ENCODE measurements around the gene LRRC58.
"Not testable (repeated sequence)": the region's sequence is repeated elsewhere in the genome, so short reads cannot be mapped to it uniquely, and the experiment has no call there.

LRRC58 gene

GRCh38 chr3:120323761-120324160, 25.4 kb downstream of the LRRC58 start:
- not testable (repeated sequence) for H3K4me3 Mint-ChIP-seq; H3K4me1 Mint-ChIP-seq (ENCODE audit: low read depth); H3K27ac Mint-ChIP-seq; H3K27me3 Mint-ChIP-seq
- Mint-ChIP-seq H3K9me3 (peaks cover 11% of the 10 kb centered on the region), H3K36me3 (ENCODE audit: low read depth) (peaks cover 42% of the 10 kb centered on the region)
- intact Hi-C loops (cut with micrococcal nuclease), result loop anchor here (10.0 kb wide), 1 partner anchor 429 kb away; no protein-coding TSS in a partner anchor

DNA sequence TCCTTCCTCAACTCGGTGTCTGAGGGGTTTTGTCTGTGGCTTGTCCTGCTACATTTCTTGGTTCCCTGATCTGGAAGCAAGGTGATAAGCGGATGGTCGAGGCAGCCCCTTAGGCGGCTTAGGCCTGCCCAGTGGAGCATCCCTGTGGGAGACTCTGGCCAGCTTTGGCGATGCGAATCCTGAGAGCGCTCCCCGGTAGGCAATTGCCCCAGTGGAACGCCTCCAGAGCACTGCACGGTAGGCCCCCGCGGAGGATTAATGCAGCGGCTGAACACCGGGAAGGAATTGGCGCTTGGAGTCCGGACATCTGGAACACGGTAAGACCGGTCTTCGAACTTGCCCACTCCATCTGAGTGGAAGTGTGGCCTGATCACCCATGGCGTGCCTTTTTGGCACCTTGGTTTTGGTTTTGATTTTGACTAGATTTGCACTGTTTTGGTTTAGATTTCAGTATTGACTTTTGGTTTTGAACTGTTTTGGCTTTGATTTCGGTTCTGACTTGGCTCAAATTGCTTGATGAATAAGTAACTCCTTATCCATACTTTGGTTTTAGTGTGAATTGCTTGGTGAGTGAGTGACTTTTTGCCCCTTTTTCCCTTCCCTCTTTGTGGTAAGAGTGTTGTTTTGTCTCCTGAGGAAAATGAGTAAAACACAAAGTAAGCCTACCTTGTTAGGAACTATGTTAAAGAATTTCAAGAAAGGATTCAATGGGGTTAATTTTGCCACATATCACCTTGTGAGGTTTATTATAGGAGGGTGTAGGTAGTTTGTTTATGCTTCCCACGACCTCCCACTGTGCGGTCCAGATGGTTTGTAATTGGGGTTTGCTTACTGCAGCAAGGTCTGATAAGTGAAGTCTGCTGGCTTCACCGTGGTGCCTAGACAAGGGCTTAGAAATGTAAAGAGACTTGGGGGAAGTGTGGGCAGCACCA, 37.0 kb downstream of the LRRC58 start:
- Mint-ChIP-seq H3K4me1 (ENCODE audit: low read depth) (no peaks in the 10 kb centered on the region), H3K9me3 (peaks cover 36% of the 10 kb centered on the region), H3K27me3 (peaks cover 4% of the 10 kb centered on the region), H3K27ac (no peak overlapping the region), H3K4me3 (no peak overlapping the region), H3K36me3 (ENCODE audit: low read depth) (peaks cover 14% of the 10 kb centered on the region)
- intact Hi-C loops (cut with micrococcal nuclease), result no loop called here

DNA sequence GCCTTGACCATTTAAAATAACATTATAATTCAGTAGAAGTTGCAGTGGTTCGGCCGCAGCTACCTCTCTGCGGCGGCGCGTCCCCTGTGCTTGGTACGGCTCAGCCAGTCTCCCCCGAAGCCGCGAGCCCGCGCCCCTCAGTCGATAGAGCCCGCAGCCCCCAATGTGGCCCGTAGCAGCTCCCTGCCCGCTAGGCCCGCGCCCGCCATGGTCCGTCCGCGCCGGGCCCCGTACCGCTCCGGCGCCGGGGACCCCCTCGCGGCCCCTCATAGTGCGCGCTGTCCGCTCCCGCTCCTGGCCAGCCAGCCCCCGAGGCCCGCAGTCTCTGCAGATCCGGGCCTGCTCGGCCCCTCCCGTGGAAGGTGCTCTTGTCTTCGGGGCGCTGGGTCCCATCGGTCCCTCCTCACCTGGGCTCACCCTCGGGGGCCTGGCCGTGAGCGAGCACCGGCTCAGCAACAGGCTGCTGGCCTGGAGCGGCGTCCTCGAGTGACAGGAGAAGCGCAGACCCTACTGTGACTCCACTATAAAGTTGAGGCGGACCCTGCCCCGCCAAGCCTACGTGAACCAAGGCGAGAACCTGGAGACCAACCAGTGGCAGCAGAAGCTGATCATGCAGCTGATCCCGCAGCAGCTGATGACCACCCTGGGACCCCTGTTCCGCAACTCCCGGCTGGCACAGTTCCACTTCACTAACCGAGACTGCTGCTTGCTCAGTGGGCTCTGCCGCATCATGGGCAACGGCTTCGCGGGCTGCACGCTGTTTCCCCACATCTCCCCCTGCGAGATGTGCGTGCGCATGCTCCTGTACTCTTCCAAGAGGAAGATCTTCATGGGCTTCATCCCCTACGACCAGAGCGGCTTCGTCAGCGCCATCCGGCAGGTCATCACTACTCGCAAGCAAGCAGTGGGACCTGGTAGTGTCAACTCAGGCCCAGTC, 42.4 kb downstream of the LRRC58 start:
- Mint-ChIP-seq H3K9me3 (peaks cover 13% of the 10 kb centered on the region), H3K4me3 (no peak overlapping the region), H3K27me3 (peaks cover 12% of the 10 kb centered on the region), H3K4me1 (ENCODE audit: low read depth) (no peaks in the 10 kb centered on the region), H3K27ac (no peak overlapping the region), H3K36me3 (ENCODE audit: low read depth) (no peaks in the 10 kb centered on the region)
- intact Hi-C loops (cut with micrococcal nuclease), result no loop called here

DNA sequence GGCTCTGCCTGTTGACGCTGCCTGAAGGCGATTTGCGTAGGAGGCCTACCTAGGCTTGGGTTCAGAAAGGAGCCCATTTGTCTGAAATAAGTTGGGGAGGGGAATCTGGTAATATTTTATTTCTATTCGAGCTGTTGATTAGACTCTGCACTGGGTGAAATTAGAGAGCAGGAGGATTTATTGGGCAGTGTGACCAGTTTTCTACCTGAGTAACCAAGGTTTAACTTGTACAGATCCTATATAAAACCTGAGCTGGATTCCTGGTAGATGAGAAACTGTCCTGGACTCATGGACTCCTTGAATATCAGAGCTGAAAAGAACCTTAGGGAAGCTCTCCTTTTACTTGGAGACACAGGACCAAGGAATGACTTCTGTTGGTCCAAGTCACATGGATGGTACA, 44.5 kb downstream of the LRRC58 start:
- Mint-ChIP-seq H3K4me1 (ENCODE audit: low read depth) (no peaks in the 10 kb centered on the region), H3K27ac (no peak overlapping the region), H3K4me3 (no peak overlapping the region), H3K36me3 (ENCODE audit: low read depth) (no peaks in the 10 kb centered on the region), H3K27me3 (peaks cover 11% of the 10 kb centered on the region), H3K9me3 (peaks cover 13% of the 10 kb centered on the region)
- intact Hi-C loops (cut with micrococcal nuclease), result no loop called here

DNA sequence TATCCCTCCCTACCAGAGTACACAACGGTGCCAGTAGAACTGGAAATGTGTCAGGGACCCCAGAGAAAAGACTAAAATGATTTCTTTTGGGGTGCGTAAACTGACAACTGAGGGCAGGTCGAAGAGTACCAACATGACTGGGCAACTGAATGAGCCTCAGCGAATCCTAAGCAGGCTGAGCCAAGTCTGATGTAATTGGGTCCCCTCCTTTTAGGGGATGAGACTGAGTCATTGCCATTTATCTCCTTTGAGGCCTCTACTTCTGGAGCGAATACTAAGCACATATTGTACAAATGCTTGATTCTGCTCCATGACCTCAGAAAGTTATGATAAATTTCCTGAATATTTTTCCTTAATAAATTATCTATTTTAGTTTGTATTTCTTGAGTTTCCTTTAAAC, 46.8 kb downstream of the LRRC58 start:
- no peaks in the 10 kb centered on the region for H3K4me1 Mint-ChIP-seq (ENCODE audit: low read depth)
- peaks cover 10% of the 10 kb centered on the region for H3K27me3 Mint-ChIP-seq
- no peaks in the 10 kb centered on the region for H3K36me3 Mint-ChIP-seq (ENCODE audit: low read depth)
- intact Hi-C loops (cut with micrococcal nuclease), result no loop called here
- H3K9me3 Mint-ChIP-seq, result peaks cover 7% of the 10 kb centered on the region
- H3K4me3 Mint-ChIP-seq, result no peak overlapping the region
- H3K27ac Mint-ChIP-seq, result no peak overlapping the region

DNA sequence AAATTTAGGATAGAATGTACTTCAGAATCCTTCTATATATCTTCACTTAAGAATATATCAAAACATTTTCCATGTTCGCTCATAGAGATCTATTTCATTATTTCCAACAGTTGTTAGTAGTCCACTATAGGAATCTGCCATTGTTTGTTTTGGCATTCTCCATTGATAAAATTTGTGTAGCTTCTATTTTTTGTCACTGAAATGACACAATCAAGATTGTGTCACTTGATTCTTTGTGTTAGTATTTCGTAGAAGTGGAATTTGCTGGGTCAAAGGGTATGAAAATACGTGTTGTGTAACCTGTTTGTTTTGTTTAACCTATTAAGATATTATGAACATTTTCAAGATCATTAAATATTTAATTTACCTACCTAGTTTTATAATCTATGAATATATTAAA, 48.2 kb downstream of the LRRC58 start:
- no peak overlapping the region for H3K27ac Mint-ChIP-seq
- peaks cover under 1% of the 10 kb centered on the region for H3K27me3 Mint-ChIP-seq
- no peak overlapping the region for H3K4me3 Mint-ChIP-seq
- intact Hi-C loops (cut with micrococcal nuclease), result no loop called here
- H3K4me1 Mint-ChIP-seq (ENCODE audit: low read depth), result no peaks in the 10 kb centered on the region
- no peaks in the 10 kb centered on the region for H3K36me3 Mint-ChIP-seq (ENCODE audit: low read depth)
- no peaks in the 10 kb centered on the region for H3K9me3 Mint-ChIP-seq

DNA sequence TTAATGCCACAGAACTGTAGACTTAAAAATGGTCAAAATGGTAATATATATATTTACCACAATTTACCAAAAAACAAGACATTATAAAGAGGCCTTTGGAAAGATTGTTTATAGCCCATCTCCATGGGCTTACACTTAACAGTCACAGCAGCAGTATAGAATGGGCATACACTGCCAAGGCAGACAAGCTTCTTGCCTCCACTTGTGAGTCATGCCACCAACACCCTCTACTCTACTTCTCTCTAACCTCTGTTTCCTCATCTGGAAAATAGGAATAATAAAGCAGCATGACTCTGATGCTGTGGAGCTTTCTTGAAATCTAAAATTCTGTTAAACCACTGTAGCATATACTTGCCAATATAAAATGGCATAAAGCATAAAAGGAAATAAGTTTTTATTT, 49.8 kb downstream of the LRRC58 start:
- intact Hi-C loops (cut with micrococcal nuclease), result no loop called here
- no peak overlapping the region for H3K27ac Mint-ChIP-seq
- H3K4me3 Mint-ChIP-seq, result no peak overlapping the region
- no peaks in the 10 kb centered on the region for H3K36me3 Mint-ChIP-seq (ENCODE audit: low read depth)
- H3K9me3 Mint-ChIP-seq, result no peaks in the 10 kb centered on the region
- no peaks in the 10 kb centered on the region for H3K27me3 Mint-ChIP-seq
- H3K4me1 Mint-ChIP-seq (ENCODE audit: low read depth), result no peaks in the 10 kb centered on the region

DNA sequence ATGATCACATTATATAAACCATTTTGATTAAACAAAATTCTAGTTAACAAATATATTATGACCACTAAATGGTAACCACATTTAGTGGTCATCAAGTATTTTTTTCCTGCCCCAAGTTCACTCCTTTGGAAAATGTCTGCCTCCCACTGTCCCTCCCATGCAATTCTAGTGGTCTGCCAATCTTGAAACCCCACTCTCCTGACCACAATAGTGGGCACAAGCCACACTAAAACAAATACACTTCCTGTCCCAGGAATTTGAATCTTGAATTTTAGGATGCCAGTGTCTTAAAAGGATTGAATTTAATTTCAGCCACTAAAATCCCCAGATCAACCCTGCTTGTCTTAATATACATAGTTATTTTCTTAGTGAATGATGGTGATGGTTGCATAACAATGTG, 50.2 kb downstream of the LRRC58 start:
- Mint-ChIP-seq H3K27me3 (no peaks in the 10 kb centered on the region), H3K4me1 (ENCODE audit: low read depth) (no peaks in the 10 kb centered on the region), H3K9me3 (peaks cover 2% of the 10 kb centered on the region), H3K27ac (no peak overlapping the region), H3K36me3 (ENCODE audit: low read depth) (no peaks in the 10 kb centered on the region), H3K4me3 (no peak overlapping the region)
- intact Hi-C loops (cut with micrococcal nuclease), result no loop called here

GRCh38 chr3:120291552-120291951, 57.6 kb downstream of the LRRC58 start:
- intact Hi-C loops (cut with micrococcal nuclease); H3K36me3 Mint-ChIP-seq (ENCODE audit: low read depth); H3K4me1 Mint-ChIP-seq (ENCODE audit: low read depth); H3K4me3 Mint-ChIP-seq; H3K27ac Mint-ChIP-seq: not testable (repeated sequence)
- Mint-ChIP-seq H3K27me3 (peaks cover 17% of the 10 kb centered on the region), H3K9me3 (peaks cover 41% of the 10 kb centered on the region)

DNA sequence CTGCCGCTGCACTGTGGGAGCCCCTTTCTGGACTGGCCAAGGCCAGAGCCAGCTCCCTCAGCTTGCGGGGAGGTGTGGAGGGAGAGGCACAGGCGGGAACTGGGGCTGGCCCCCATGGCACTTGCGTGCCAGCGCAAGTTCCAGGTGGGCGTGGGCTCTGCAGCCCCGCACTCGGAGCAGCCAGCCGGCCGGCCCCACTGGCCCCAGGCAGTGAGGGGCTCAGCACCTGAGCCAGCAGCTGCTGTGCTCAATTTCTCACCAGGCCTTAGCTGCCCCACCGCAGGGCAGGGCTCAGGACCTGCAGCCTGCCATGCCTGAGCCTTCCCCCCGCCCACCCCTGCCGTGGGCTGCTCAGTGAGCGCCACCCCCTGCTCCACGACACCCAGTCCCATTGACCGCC, 59.5 kb downstream of the LRRC58 start:
- peaks cover 32% of the 10 kb centered on the region for H3K27me3 Mint-ChIP-seq
- no peak overlapping the region for H3K27ac Mint-ChIP-seq
- intact Hi-C loops (cut with micrococcal nuclease), result no loop called here
- H3K4me3 Mint-ChIP-seq, result no peak overlapping the region
- no peaks in the 10 kb centered on the region for H3K36me3 Mint-ChIP-seq (ENCODE audit: low read depth)
- H3K9me3 Mint-ChIP-seq, result peaks cover 41% of the 10 kb centered on the region
- H3K4me1 Mint-ChIP-seq (ENCODE audit: low read depth), result peaks cover 3% of the 10 kb centered on the region

- Mint-ChIP-seq H3K27me3 (peaks cover 54% of the 10 kb centered on the region), H3K36me3 (ENCODE audit: low read depth) (no peaks in the 10 kb centered on the region)
Observed at GRCh38 chr3:120286465-120286864, 62.7 kb downstream of the LRRC58 start.

DNA sequence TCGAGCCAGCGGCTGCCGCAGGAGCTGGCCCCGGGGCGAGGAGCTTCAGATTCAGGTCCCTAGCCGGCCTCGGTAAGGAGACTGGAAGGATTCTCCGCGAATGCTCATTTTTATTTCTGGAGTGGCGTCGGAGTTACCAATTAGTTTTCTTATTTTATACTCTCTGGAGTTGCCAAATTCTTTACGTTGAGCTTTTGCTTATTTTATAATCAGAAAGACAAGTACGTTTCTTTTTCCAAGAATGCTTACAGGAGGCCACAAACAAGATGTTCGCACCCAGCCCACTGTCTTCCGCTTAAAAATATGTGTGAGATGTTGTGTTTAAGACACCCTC, 63.7 kb downstream of the LRRC58 start:
- Mint-ChIP-seq H3K36me3 (ENCODE audit: low read depth) (no peaks in the 10 kb centered on the region), H3K27ac (no peak overlapping the region), H3K9me3 (peaks cover 10% of the 10 kb centered on the region), H3K4me1 (ENCODE audit: low read depth) (peaks cover 5% of the 10 kb centered on the region), H3K4me3 (no peak overlapping the region), H3K27me3 (peaks cover 54% of the 10 kb centered on the region)
- intact Hi-C loops (cut with micrococcal nuclease), result no loop called here

More at GRCh38 chr3:120286465-120286864, 62.7 kb downstream of the LRRC58 start:
- Mint-ChIP-seq H3K4me3 (no peak overlapping the region), H3K4me1 (ENCODE audit: low read depth) (peaks cover 5% of the 10 kb centered on the region), H3K27ac (no peak overlapping the region), H3K9me3 (peaks cover 20% of the 10 kb centered on the region)
- intact Hi-C loops (cut with micrococcal nuclease), result no loop called here

DNA sequence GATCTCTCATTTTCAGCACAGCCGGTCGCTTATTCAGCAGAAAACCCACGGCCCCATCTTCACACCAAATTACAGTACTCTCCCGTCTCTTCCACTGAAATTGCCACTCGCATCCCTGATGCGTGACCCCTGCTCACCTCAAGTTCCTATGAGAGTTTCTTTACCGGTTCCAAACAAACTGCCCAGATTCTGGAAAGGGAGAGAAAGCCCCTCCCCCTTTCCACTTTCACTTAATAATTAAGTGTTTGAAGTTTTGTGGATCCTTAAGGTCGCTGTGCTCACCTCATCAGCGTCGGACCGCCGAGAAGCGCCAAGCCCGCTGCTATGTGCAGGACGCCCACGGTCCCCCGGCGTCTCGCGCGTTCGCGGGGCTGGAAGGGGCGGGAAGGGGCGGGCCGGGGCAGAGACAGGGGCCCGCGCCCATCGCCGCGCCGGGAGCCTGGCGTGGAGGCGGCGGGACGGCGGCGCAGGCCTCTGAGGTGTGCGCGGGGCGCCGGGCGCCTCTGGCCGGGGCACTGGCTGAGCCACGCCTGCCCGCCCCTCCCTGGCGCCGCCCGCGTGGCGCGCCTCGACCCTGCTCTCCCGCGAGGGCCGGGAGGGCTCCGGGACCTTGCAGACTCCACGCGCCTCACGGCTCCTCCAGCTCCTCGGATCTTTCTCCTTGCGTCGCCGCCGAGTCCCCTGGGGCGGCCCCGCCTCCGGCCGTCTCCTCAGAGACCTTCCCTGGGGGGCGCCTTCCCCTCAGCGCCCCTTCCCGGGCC, 64.2 kb downstream of the LRRC58 start, which contains the start of gene GPR156:
Gene GPR156, minus strand, starts transcription at position 476 of the 761 bp plus-strand sequence. CDS start 41,124 bp downstream, outside the sequence.
- Mint-ChIP-seq H3K27ac (no peak within 1 kb of the TSS), H3K36me3 (ENCODE audit: low read depth) (no peaks in the 10 kb centered on the region), H3K9me3 (peaks cover 5% of the 10 kb centered on the region), H3K4me3 (peak within 1 kb of the TSS; percentile 58), H3K27me3 (peaks cover 54% of the 10 kb centered on the region), H3K4me1 (ENCODE audit: low read depth) (peaks cover 5% of the 10 kb centered on the region)
- intact Hi-C loops (cut with micrococcal nuclease), result no loop called here
